ENCODE data around the gene NWD2.

NWD2 gene

DNA sequence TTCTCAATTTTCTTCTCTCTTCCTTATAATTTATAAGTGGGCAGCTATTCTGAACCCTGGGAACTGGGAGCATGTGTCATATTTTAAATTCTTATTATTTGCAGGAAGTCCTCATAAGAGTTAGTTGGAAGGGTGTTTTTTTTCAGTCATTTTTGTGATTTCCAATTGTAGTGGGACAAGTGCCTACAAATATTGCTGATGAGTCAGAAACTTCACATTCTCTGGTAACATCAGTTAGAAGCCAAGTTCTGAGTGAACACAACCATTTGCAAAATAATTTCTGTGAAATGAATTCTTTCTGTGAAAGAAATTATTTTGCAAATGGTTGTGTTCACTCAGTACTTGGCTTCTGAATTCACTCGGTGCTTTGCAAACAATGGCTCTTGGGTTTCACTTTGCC lies 20.8 kb upstream of the NWD2 start:
- no peak for DNase-seq (ENCODE audit: extremely low read depth, low read depth)
- TF ChIP-seq CTCF (IDR thresholded peaks at IDR 0.05; ENCODE audit: low read depth, low read length): no peak

DNA sequence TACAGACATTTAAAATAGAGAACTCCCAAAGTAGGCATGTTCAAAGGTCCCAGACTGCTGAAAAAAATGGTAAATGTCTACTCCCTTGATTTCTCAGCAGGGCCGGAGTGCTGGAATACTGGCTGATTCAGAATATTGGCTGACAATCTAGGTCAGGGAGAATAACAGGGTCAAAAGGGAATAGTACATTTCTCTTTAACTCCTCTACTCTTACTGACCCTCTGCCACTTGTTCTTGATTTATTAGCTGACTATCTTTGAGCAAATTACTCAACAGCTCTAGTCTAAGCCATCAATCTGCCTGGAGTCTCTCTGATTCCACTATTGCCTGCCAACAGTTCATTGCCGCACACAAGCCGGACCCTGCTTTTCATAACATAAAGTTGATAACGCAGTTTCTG lies 19.7 kb upstream of the NWD2 start:
- DNase-seq (ENCODE audit: extremely low read depth, low read depth): no peak
- TF ChIP-seq CTCF (IDR thresholded peaks at IDR 0.05; ENCODE audit: low read depth, low read length): no peak

DNA sequence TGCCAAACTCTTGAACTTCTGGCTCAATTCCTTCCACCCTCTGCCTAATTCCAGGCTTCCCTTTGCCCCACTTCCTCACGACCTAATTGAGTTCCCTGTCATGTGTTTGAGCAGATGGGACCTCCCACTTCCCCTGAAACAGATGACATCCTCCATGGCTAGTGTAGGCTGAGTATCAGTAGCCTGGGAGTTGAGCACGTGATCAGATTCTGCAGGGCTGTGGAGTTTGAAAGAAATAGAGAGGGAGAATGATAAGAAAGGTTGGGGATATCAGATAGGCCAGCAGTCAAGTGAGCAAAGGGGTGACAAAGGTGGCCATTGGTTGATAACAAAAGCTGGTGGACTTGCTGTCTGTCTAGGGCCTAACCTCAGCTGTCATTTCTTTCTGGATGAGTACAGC lies 18.8 kb upstream of the NWD2 start:
- TF ChIP-seq CTCF (IDR thresholded peaks at IDR 0.05; ENCODE audit: low read depth, low read length): no peak
- DNase-seq (ENCODE audit: extremely low read depth, low read depth): no peak

GRCh38 chr4:37232315-37232714 lies 12.2 kb upstream of the NWD2 start:
- TF ChIP-seq CTCF (IDR thresholded peaks at IDR 0.05; ENCODE audit: low read depth, low read length): no peak

DNA sequence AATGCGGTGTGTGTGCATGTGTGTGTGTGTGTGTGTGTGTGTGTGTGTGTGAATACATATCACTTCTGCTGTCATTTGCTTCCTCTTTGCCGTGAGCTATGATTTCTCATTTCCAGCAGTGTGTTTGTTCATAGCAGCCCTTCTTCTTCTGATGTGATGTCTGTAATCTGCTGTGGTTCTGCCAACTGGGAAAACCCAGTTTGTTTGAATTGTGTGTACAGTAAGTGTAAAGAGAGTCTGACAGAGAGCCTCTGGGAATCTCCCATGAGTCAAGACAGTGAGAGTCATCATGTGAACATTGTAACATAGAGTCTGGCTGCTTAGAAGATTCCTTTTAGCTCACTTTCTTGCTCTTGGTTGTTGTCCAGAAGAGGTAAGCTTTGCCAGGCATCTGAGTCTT lies 8.4 kb upstream of the NWD2 start:
- no peak for TF ChIP-seq CTCF (IDR thresholded peaks at IDR 0.05; ENCODE audit: low read depth, low read length)
- DNase-seq (ENCODE audit: extremely low read depth, low read depth): no peak

More at GRCh38 chr4:37232315-37232714, 12.2 kb upstream of the NWD2 start:
- no peak for DNase-seq (ENCODE audit: extremely low read depth, low read depth)

GRCh38 chr4:37241647-37242046 lies 2.9 kb upstream of the NWD2 start:
- DNase-seq (ENCODE audit: extremely low read depth, low read depth): no peak
- no peak for TF ChIP-seq CTCF (IDR thresholded peaks at IDR 0.05; ENCODE audit: low read depth, low read length)

DNA sequence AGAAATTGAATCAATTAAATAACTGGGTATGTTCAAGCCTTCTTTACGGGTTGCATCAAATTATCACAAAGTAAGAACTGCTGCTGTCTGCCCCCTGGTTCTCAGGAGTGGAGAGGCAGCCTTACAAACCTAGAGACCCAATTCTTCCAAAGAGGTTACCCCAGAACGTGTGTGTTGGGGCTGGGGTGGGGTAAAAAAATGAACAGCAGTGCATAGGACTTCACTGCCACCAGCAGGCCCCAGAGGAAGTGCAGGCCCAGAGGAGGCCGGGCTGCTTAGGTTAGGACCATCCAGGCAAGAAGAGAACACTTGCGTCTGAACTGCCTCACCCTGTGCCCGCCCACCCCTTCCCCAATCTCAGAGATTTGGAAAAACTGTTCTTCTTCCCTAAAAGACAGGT lies 1.5 kb upstream of the NWD2 start:
- no peak for TF ChIP-seq CTCF (IDR thresholded peaks at IDR 0.05; ENCODE audit: low read depth, low read length)
- DNase-seq (ENCODE audit: extremely low read depth, low read depth): no peak

Measured in AG09319 (cell line).